Psoas muscle (tissue), 8 donors: ENCODE measurements around the gene NCAPG2. TPM values are rescaled to one million over a fixed set of nuclear protein-coding genes. Genes with fewer than 3 reads are reported as not detected.

Experiments used
- ATAC-seq, 4 donors: fragments of 200-7000 bp; cut with Tn5 transposase; one replicate each; pipeline ENCODE4 v1.9.1; 2020; ENCODE audit warnings: moderate library complexity in 3 of 4, mild to moderate bottlenecking in 2 of 4
- DNase-seq, 2 donors: peaks; one replicate each; pipeline ENCODE4 v3.0.0-alpha.2; 2020
- H3K27ac ChIP-seq: fragments of 200-600 bp; one replicate; pipeline ENCODE4 v1.8.0; 2022
- H3K27me3 ChIP-seq, 3 donors: fragments of 200-600 bp in 1 of 3; one replicate each; pipeline versions ENCODE4 v1.6.1 to v1.8.0; 2013 to 2022; ENCODE audit warnings: low read length in 2 of 3, mild to moderate bottlenecking in 2 of 3, moderate library complexity in 1 of 3; ENCODE audit not compliant: insufficient read depth in 3 of 3
- H3K36me3 ChIP-seq, 2 donors: fragments of 200-600 bp in 1 of 2; one replicate each; pipeline versions ENCODE4 v1.6.1 to v1.8.0; 2013 to 2022; ENCODE audit warnings: low read depth in 1 of 2, mild to moderate bottlenecking in 1 of 2, moderate library complexity in 1 of 2; ENCODE audit not compliant: insufficient read depth in 1 of 2
- H3K4me1 ChIP-seq: fragments of 200-600 bp; one replicate; pipeline ENCODE4 v1.8.0; 2022
- H3K4me3 ChIP-seq: fragments of 200-600 bp; one replicate; pipeline ENCODE4 v1.8.0; 2022; ENCODE audit warnings: mild to moderate bottlenecking
- H3K9me3 ChIP-seq: fragments of 200-600 bp; one replicate; pipeline ENCODE4 v1.8.0; 2022
- WGBS, 3 donors: extraction: QIAGEN DNeasy Blood & Tissue Kit; methylation state at CpG; one replicate each; pipeline versions ENCODE4 v1.1.6 to v1.1.7; 2013; 5-methylcytosine and 5-hydroxymethylcytosine counted together
- intact Hi-C, 2 donors: fragments of 100-400 bp; cut with DNase I; formaldehyde crosslinking; loops; one replicate each; pipeline versions ENCODE4 v1.11.0 to v1.14.2; 2022
- polyA plus RNA-seq, 3 donors: library from polyadenylated mRNA; stranded (reverse); fragments of 200-250 nt; gene quantifications; one replicate each; pipeline ENCODE4 v1.2.3, GENCODE V29; 2013
- total RNA-seq, 4 donors: library from RNA; stranded (reverse); fragmentation: NEBNext Ultra II Directional in 2 of 4; extraction: Animal tissue kit (Norgen Biotek cat#: 25700) in 2 of 4; gene quantifications; one replicate each; pipeline versions ENCODE4 v1.2.1 to v1.2.4, GENCODE V29; 2021 to 2023
- TF ChIP-seq, protein P1 (sequence below): fragments of 200-600 bp; IDR thresholded peaks from one replicate; pipeline ENCODE4 v1.8.0; 2022; ENCODE audit warnings: antibody characterized with exemption
- donor health status: healthy with polysubstance abuse.
- donor health status: DM: no; HTN: no; CAD: no; lungs with moderate emphysema.
- donor health status: Bipolar disorder and iron deficiency.
- donor health status: healthy.
- donor health status: DM: yes; HTN: yes; CAD: no.
- donor health status: DM: no; HTN: no; CAD: no.
- donor health status: DM: no; HTN: no; CAD: no.
- donor health status: DM: yes; HTN: yes; CAD: no.

NCAPG2 gene
- total and polyA plus RNA-seq, 7 donors, result 1.9 to 3.8 (median 2.8) TPM

DNA sequence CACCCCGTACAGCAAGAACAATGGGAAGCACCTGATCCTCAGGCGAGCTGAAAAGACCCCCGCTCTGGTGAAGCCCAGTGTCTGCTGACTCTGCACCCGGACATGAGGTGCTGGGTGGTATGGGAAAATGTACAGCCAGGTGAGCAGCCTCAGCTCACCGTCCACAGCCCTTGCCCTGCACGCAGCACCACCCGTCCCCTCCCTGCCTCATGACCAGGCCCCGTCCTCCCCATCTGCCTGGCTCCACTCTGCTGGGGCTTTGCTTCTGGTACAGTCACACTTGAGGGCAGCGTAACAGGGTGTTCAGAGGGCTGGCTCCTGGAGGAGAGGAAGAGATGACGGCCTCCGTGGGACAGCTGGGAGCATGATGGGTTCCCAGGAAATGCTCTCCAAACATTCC lies 49.1 kb downstream of the NCAPG2 start:
- H3K36me3 ChIP-seq, result peaks cover 0 to 37% of the 10 kb centered on the region in 2 donors
- no peaks in the 10 kb centered on the region for H3K27me3 ChIP-seq
- no peaks in the 10 kb centered on the region for H3K9me3 ChIP-seq
- H3K27ac ChIP-seq, result no peak overlapping the region
- H3K4me3 ChIP-seq, result no peak overlapping the region
- intact Hi-C loops, result no loop called here
- DNase-seq (no peak), ATAC-seq (no peak)
- 94 to 97% (median 95%) methylated on average over 11 of the region's 11 CpGs for WGBS, 3 donors
- no peaks in the 10 kb centered on the region for H3K4me1 ChIP-seq
- TF ChIP-seq, protein P1, sequence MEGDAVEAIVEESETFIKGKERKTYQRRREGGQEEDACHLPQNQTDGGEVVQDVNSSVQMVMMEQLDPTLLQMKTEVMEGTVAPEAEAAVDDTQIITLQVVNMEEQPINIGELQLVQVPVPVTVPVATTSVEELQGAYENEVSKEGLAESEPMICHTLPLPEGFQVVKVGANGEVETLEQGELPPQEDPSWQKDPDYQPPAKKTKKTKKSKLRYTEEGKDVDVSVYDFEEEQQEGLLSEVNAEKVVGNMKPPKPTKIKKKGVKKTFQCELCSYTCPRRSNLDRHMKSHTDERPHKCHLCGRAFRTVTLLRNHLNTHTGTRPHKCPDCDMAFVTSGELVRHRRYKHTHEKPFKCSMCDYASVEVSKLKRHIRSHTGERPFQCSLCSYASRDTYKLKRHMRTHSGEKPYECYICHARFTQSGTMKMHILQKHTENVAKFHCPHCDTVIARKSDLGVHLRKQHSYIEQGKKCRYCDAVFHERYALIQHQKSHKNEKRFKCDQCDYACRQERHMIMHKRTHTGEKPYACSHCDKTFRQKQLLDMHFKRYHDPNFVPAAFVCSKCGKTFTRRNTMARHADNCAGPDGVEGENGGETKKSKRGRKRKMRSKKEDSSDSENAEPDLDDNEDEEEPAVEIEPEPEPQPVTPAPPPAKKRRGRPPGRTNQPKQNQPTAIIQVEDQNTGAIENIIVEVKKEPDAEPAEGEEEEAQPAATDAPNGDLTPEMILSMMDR, result no peak

DNA sequence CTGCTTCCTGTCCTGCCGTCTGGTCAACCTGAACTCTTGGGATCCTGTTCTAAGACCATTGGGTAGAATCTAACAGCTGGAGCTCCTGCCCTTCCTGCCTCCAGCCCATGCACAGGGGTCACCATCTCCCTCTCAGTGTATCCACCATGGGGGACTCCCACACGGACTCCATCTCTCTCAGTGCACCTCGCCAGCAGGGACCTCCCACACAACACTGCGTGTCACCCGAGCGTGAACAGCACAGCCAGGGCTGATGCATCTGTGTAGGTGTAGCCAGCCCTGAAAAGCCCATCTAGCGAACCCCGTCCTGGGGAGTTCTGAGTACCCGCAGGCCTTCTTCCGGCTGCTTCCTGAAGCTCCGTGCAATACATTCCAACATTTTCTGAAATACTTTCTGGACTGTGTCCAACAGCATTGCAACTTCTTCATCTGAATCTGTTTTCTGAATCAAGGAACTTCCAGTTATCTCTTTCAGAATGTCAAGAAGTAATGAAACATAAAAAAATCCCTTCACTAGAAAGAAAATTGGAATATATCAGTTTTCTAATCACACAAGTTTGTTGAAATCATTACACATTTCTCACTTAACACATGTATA lies 52.5 kb downstream of the NCAPG2 start:
- Histone ChIP-seq H3K4me1 (no peaks in the 10 kb centered on the region), H3K27ac (no peak overlapping the region), H3K36me3 (peaks cover 0 to 41% of the 10 kb centered on the region in 2 donors), H3K9me3 (no peaks in the 10 kb centered on the region), H3K4me3 (no peak overlapping the region), H3K27me3 (no peaks in the 10 kb centered on the region)
- intact Hi-C loops, result no loop called here
- ATAC-seq, result peak in 1 of 4 donors; percentile 27
- no peak for DNase-seq
- 85 to 91% (median 88%) methylated on average over 11 of the region's 11 CpGs for WGBS, 3 donors
- TF ChIP-seq, protein P1, result no peak

DNA sequence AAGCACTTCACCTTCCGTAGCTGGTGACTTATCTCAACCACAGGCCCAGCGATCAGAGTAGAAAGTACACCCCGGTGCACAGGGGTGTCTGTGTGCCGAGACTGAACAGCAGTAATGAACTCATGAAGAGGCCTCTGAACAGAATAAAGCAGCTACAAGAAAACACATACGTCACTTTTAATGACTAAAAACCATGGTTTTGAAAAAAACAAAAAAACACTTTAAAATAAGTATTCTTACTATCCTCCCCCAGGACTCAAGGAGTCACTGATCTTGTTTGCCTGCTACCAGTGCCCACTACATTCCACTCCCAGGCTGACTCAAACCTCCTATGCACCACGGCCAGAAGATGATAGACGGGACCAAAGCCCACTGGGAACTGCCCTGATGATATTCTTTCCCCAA lies 53.8 kb downstream of the NCAPG2 start:
- peaks cover 0 to 39% of the 10 kb centered on the region in 2 donors for H3K36me3 ChIP-seq
- H3K4me3 ChIP-seq, result no peak overlapping the region
- DNase-seq (no peak), ATAC-seq (no peak)
- no peaks in the 10 kb centered on the region for H3K9me3 ChIP-seq
- no peaks in the 10 kb centered on the region for H3K4me1 ChIP-seq
- TF ChIP-seq, protein P1, result no peak
- WGBS, 3 donors, result 87 to 91% (median 91%) methylated on average over 7 of the region's 7 CpGs
- no peak overlapping the region for H3K27ac ChIP-seq
- no peaks in the 10 kb centered on the region for H3K27me3 ChIP-seq
- intact Hi-C loops, result no loop called here

DNA sequence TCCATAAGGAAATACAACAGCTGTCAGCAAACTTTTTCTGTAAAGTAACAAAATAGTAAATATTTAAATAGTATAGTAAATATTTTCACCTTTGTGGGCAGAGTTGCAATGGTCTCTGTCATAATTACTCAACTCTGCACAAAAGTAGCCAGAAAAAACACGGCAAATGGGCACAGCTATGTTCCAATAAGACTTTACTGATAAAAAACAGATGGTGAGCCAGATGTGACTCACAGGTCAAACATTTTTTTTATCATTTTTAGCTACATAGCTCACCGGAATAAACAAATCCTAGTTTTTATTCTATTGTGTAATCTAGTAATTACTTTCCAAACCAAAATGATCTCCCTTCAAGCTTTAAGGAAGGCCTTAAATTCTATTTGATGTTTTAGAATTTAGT lies 55.3 kb downstream of the NCAPG2 start:
- Histone ChIP-seq H3K27me3 (no peaks in the 10 kb centered on the region), H3K27ac (no peak overlapping the region), H3K36me3 (peaks cover 0 to 39% of the 10 kb centered on the region in 2 donors)

More for the DNA sequence above, 55.3 kb downstream of the NCAPG2 start:
- TF ChIP-seq, protein P1, result no peak
- intact Hi-C loops, result no loop called here
- no peaks in the 10 kb centered on the region for H3K9me3 ChIP-seq
- ATAC-seq, result peak in 1 of 4 donors; percentile 52
- H3K4me1 ChIP-seq, result no peaks in the 10 kb centered on the region
- no peak overlapping the region for H3K4me3 ChIP-seq
- WGBS, 3 donors, result 43 to 46% (median 45%) methylated on average over 2 of the region's 2 CpGs
- no peak for DNase-seq
